T follicular helper cell (primary cell): ENCODE measurements around the gene MRPL58.
A peak's percentile ranks its signal among the peaks of the same experiment; 100 is the strongest.

Experiments
- DNase-seq: peaks from one replicate; pipeline ENCODE4 v3.0.0-alpha.2; 2020; ENCODE audit warnings: low read depth

MRPL58 gene

DNA sequence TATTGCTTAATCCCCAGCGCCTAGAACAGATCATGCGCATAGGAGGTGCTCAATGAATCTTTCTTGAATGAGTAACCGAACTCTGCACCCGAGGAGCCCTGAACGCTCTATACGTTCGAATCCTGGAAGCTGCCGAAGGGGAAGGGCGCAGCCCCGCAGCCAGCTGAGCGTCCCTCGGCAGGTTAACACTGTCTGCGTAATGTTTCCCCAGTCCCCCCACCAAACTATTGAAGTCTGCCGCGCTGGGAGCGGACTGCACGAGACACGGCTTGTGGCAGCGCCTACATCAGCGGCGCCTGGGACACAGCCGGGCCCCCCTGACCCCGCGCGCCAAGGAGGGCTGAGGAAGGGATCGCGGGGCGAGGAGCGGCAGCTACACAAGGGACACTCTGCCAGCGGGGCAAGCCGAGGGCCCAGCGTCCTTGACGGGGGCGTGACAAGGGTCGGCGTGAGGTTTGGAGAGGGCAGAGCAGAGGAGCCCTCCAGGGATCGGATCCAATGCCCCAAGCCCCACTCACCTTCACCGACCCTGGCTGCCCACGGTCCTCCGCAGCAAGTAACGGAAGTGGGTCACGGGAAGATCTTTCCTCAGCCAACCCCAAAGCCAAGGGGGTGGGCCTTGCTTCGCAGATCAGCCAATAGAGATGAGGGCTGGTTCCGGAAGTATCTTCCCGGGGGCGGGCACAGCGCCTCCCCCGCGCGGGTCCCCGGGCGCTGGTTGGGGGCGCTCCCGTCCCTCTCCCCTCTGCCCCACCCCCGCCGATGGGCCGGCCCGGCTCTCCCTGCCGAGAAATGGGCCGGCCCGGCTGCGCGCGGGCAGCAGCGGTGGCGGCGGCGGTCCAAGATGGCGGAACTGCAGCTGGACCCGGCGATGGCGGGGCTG lies 34.2 kb downstream of the MRPL58 start, which contains the start of the genes ATP5PD and KCTD2:
TSS of gene ATP5PD (minus strand) at position 563 of the 883 bp plus-strand sequence. CDS start 4,319 bp downstream, outside the sequence.
TSS of gene KCTD2 (plus strand) at position 819 of the 883 bp plus-strand sequence. CDS start at position 845, 26 bp downstream.
- peak; percentile 89 for DNase-seq

DNA sequence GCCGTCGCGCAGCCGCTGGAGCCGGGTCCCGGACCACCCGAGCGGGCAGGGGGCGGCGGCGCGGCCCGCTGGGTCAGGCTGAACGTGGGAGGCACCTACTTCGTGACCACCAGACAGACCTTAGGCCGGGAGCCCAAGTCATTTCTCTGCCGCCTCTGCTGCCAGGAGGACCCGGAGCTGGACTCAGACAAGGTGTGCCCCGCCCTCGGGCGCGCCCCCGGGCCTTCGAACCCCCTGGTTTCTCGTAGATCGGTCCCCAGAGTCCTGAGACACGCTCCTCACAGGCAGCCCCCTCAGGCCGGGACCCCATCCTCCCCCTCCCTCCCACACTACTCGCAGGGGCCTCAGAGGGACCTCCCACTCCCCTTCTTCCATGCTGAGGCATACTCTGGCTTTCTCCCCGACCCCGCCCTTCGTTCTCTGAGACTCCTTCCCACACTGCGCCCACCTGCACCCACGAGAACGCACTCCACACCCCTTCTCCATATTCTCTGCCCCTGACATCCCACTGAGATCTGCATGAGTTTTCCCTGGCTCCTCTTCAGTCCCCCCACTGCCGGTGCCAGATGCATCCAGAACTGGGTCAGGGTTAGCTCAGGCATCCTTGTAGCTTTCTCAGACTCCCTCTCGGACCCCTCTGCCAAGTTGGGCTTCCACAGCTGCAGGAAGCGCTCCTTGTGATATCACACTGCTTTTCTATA lies 35.1 kb downstream of the MRPL58 start:
- no peak for DNase-seq

DNA sequence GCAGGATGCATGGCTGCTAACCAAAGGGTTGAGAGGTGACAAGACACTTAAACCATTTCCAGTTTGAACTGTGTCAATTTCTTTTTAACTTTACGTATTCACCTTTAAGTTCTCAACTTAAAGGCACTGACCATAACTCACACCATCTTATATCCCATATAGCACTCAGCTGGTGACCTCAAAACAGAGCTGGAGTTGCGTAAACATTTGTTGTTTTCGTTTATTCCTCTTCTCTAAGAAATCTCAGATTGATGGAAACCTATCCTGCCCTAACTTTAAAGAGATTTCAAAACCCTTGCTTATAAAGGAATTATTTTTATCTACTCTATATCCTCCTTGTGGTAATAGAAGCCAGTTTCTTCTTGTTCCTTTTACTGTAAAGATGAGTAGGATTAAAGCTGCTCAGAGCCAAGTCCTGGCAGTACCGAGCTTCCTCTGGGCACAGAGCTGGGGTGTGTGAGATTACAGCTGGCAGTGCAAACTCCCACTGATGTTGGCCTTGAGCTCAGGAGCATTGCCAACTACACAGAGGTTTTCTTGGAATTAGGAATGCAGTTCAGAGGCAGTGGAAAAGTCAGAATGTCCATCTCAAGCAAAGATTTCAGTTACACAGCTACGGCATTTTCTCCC lies 35.9 kb downstream of the MRPL58 start:
- DNase-seq: no peak

DNA sequence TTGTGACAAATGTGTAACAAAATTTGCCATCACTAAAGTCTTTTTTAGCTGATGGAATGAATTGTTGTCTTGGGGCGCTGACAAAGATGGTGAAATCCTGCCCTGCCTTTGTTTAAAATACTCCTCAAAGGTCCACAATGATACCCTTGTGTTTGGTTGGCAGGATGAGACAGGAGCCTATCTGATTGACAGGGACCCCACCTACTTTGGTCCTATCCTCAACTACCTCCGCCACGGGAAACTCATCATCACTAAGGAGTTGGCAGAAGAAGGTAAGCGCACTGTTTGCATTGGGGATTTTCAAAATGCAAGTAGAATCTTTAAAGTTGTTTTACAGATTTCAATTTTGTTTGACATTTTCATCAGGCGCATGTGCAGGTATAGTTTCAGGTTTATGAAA lies 36.6 kb downstream of the MRPL58 start:
- DNase-seq: no peak

DNA sequence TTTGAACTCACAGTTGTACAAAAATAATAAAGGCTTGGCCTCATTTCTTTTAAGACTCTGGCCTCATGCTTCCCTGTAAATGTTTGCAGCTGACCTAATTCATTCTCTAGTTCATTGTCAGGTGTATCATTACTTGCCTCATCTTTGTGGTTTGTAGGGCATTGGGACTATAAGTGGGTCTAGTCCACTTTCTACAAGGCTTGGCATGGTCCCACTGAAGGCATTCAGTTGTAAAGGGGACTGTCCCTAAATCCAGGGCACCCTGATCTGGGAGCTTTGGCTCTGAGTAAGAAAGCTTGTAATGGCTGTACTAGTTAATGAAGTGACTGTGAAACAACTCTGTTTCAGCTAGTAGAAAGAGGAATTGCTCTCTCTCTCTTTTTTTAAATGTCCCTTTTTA lies 37.2 kb downstream of the MRPL58 start:
- no peak for DNase-seq

DNA sequence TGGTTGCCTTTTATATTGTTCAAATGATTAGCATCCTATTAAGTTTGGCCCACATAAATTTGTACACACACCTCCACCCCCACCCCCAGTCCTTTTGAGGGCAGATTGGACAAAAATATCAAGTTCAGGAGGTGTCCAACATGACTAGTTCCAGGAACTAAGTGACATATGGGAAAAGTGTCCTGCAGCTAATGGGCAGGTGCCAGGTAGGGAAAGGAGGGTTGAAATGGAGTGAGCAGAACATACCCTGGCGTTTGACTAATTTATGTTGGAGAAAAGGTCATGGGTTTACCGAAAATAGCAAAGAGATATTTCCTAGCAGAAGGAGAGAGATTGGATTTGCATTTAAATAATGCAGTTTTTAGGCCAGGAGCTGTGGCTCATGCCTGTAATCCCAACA lies 39.5 kb downstream of the MRPL58 start:
- no peak for DNase-seq

DNA sequence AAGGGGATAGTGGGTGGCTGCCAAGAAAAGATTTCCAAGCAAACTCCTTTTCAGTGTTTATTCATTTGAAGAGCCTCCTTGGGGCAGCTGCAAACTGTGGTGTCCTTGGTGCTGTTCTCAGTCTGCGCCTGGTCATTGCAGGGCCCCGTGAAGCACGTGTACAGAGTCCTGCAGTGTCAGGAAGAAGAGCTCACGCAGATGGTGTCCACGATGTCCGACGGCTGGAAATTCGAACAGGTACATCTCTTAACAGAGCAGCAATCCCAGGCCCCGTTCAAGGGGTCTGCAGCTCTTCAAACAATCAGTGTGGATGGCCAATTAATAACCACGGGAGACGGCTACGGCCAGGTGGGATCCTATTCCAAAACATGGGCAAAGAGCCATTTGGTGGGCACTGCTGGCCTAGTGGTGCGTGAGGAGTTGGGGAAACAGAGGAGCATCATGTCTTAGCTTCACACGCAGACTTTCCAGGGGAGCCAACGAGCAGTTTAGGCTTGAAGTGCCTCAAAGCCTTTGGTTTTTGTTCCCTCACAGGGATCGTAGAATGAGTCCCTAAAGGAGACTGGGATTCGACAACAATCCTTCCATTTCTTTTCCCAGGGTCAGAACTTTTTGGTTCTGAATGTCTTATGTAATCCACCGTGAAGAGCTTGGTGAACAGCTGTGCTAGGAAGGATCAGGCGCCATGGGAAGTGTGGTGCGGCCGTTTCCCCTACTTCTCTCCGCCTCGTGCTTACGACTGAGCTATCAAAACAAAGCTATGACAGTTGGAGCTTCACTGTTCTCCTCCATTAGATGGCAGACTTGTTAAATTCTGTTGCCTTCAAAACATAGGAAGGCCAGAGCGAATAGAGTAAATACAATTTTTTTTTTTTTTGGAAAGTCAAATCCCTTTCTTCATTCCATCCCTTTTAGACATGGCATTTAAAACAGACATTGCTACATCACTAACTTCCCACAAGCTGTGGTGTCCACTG lies 47.2 kb downstream of the MRPL58 start:
- no peak for DNase-seq

DNA sequence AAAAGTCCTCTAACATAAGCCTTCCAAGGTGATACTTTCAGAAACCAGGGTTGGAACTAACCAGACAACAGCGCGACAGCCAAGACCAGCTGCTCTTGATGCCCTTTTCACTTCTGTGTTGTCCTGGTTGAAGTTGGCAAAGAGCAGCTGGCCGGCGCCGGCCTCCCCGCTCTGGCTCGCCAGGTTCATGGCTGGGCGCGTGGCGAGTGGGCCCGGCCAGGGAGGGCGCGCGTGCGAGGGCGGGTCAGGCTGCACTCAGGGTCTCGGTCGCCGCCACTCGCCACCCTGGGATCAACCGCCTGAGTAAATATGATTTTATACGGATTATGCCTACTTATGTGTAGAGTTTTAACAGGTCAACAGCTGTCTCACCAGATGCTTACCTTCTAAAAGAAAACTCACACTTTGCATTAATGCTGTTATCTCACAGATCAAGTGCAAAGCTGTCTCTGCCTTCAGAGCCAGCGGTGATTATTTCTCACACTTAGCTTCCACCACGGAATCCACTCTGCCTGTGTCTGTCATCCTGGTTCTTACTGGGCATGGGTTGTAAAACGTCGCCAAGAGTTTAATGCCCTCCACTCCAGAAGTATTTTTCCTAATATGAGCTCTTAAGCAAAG lies 48.1 kb downstream of the MRPL58 start:
- no peak for DNase-seq

DNA sequence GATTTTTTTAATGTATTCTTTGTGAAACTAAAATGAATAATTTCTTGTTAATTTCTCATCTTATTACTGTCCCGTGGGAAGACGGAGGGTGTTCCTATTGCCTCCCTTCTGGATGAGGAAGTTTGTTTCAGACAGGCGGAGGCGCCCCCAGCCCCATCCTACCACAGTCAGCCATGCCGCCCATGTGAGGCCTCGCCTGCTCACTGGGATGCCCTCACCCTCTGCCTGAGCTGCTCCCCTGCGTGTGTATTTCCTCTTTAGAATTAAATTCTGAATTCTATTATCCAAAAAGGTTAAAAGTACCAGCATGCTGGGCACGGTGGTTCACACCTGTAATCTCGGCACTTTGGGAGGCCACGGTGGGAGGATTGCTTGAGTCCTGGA lies 48.6 kb downstream of the MRPL58 start:
- no peak for DNase-seq

DNA sequence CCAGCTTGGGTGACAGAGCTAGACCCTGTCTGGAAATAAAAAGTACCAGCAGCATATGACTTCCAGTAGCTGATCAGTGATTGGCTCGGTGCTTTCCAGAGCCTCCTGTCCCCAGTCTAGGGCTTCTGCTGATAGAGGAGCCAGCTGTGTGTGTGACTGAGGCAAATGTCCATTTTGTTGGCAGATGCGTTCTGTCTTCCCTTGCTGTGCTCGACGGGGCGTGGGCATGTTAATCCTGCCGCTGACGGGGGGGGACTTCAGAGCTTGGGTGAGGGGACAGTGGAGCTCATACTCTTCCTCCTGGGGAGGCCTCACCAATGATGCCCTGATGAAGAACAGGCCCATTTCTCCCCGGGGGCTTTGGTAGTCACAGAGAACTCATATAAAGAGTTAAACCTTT lies 49.1 kb downstream of the MRPL58 start:
- DNase-seq: no peak

DNA sequence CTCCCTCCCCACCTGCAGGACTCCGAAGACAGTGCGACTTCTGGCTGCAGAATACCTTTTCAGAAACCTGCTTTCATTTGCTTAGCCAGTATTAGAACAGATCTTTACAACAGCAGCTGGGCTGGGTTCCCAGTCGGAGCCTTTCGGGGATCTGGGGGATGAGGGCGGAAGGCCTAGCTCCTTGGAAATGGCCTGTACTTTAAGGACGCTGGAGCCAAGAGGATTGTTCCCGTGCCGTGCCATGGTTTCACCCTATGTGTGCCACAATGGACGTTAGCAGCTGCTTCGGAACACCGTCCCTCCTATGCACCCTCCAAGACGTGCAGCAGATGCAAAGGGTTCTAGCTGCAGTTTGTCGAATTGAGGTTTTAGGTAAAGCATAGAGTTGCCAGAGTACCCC lies 50.7 kb downstream of the MRPL58 start:
- DNase-seq: no peak

DNA sequence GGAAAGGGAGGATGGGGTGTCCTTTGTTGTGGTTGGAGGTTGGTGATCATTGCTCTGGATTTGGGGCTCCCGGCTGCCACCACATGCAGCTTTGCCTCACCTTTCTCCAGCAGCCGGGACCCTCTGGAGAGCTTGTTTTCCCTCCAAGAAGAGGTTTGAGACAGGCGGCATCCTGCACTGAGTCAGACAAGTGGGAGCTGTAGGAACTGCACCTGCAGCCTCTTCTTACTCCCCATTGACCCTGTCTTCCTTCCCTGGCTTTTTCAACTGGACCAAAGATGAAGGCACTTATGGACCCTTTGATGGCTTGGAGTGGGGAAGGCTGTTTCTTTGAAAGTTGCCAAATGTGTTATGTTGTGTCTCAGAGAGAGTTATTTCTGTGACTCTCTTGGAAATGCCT lies 51.2 kb downstream of the MRPL58 start:
- no peak for DNase-seq

DNA sequence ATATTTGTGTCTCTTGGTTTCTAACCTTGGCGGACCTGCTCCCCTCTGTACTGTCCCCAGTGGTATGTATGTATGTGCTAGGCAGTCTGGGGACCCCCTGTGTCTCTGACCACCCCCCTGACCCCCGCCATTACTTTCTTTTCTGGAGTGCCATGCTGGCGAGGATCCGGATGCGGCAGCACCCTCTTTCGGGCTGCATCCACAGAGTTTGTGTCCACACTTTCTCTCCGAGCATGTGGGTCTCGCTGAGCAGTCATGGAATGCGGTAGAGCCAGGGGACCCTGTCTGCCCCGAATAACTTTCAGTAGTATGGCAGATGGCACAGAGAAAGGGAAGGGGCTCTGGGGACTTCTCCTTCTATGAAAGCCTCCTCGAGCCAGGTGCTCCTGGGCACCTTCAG lies 51.6 kb downstream of the MRPL58 start:
- no peak for DNase-seq

DNA sequence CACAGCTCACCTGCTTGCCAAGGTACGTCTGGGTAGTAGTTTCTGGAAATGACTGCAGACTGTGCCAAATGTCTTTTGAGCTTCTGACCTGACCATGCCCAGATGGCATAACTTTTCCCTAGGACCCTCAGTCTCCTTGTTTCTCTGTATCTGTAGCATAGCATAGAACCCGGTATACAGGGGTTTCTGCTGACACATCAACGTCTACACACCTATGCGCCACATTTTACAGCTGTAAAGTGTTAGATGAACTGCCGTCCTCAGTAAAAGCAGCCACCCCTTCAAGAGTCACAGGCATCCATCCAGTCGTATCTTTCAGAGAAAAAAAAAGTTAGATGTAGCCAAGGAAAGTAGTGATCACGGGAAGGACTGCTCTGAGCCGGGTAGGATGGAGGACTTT lies 52.0 kb downstream of the MRPL58 start:
- DNase-seq: no peak

DNA sequence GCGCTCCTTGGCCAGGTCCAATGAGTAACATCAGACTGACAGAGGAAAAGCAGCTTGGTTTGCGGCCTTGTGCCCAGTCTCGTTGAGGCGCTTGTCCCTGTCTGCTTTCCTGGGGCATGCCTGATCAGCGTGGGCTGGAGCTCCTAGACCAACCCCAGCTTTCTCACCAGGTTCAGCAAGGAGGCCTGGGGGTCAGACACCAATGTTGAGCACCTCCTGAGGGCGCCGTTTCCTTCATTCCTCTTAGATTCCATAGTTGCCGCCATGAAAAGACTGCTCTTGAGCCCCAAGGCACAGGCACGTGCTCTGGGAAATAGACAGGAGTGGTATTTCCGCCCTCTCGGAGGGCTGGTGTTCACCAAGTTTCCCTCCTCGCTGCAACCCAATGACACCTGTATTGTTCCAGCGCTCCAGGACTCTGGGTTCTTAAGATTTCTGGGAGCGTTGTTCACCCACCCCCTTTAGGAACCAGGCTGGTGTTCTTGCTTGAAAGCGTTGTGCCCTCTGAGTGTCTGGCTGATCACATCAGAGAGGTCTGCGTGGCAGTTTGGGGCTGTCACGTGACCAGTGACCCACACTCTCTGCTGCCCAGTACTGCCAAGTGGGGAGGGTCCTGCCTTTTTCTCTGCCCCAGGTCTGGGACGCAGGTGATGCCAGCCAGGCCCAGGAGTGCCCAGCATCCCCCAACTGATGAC lies 52.5 kb downstream of the MRPL58 start:
- no peak for DNase-seq

DNA sequence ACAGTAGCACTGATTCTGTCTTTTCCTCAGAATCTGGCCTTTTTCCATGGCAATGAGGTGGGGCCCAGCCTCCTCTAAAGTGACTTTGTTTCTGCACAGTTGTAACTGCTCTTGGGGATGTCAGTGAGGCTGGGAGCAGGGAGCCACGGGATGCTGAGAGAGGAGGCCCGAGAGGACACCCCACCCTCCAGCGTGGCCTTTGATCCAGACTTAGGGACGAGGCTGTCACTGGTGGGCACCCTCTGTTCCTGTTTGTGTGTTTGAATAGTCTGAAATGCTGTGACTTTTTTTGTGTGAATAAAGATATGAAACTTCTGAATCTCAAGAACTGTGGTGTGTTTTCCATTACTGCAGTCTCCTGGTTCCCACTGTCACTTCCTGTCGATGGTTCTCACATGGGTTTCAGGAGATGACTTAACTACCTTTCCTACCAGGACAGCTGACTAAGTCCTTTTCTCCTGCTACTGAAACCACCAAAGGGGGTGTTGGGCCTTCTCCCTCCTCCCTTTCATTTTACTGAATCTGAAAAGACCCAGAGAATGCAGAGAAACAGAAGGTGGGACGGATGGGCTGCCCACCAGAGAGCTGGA lies 53.2 kb downstream of the MRPL58 start:
- no peak for DNase-seq

DNA sequence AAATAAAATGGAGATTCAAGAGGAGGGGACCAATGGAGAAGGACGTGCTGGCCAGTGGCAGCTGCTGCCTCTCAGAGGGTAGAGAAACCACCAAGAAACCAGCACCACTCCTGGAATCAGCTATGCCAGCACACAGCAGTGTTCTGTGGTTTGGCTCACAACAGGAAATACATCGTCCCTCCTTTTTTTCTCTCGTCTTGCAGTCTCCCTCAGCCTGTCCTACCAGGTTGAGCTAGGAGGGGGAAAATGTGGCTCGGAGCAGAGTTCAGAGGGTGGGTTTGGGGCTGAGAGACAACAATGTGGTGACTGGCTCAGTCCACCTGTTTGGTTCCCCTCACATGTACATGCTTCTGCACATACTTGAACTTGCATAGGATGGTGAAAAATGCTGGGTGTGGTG lies 55.4 kb downstream of the MRPL58 start:
- no peak for DNase-seq

DNA sequence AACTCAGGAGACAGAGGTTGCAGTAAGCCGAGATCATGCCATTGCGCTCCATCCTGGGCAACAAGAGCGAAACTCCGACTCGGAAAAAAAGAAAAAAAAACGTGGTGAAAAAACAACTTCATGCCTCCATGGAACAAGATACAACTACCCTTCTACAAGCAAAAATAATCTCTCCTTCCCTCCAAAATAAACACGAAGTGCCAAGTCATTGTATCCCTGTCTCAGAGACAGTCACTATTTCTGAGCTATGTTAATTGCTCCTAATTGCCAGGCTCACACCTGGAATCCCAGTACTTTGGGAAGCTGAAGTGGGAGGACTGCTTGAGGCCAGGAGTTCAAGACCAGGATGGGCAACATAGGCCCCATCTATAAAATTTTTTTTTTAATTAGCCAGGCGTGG lies 56.3 kb downstream of the MRPL58 start:
- DNase-seq: no peak

DNA sequence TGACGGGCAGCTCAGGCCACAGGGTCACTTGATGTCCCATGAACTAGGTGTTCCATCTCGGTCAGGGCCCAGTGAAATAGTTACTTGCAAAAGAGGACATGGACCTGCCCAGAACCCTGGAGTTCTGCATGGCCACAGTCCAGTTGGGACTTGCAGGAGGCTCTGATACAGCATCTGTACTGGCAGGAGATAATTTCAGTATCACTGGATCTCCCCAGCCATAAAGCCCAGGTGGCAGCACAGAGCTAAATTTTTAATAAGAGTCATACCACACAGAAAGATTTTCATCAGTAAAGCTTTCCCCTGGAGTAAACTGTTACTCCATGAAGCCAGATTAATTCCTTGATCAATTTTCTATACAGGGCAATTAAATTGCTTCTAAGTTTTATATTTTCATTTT lies 57.3 kb downstream of the MRPL58 start:
- DNase-seq: no peak
